ENCODE data around the gene CCDC152. TPM values are rescaled to one million over a fixed set of nuclear protein-coding genes. Genes with fewer than 3 reads are reported as not detected.

Gene CCDC152
- total and polyA plus RNA-seq, 12 donors = 0.66 to 4.0 (median 1.5) TPM

DNA sequence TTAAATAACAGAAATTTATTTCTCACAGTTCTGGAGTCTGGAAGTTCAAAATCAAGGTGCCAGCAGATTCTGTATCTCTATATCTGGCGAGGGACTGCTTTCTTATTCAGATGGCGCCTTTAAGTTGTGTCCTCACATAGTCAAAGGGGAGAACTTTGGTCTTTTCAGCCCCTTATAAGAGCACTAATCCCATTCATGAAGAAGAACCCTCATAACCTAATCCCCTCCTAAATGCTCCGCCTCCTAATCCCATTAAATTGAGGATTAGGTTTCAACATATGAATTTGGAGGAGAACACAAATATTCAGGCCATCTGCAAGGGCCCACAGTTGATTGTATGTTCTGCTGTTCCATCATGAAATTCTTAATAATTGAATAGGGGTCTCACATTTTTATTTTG, 10.8 kb upstream of the CCDC152 start:
- ATAC-seq (no peak), DNase-seq (no peak)
- no peak overlapping the region for H3K4me3 ChIP-seq
- no peak overlapping the region for H3K27ac ChIP-seq
- H3K36me3 ChIP-seq = no peaks in the 10 kb centered on the region
- WGBS, 2 donors = 96 to 98% methylated on average over 3 of the region's 3 CpGs
- no peaks in the 10 kb centered on the region for H3K4me1 ChIP-seq
- intact Hi-C loops (cut with DNase I) = no loop called here
- peaks cover 0 to 6% (median 0%) of the 10 kb centered on the region in 11 donors for H3K9me3 ChIP-seq
- TF ChIP-seq, protein P1, sequence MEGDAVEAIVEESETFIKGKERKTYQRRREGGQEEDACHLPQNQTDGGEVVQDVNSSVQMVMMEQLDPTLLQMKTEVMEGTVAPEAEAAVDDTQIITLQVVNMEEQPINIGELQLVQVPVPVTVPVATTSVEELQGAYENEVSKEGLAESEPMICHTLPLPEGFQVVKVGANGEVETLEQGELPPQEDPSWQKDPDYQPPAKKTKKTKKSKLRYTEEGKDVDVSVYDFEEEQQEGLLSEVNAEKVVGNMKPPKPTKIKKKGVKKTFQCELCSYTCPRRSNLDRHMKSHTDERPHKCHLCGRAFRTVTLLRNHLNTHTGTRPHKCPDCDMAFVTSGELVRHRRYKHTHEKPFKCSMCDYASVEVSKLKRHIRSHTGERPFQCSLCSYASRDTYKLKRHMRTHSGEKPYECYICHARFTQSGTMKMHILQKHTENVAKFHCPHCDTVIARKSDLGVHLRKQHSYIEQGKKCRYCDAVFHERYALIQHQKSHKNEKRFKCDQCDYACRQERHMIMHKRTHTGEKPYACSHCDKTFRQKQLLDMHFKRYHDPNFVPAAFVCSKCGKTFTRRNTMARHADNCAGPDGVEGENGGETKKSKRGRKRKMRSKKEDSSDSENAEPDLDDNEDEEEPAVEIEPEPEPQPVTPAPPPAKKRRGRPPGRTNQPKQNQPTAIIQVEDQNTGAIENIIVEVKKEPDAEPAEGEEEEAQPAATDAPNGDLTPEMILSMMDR (IDR thresholded peaks at IDR 0.05) = no peak
- no peaks in the 10 kb centered on the region for H3K27me3 ChIP-seq

DNA sequence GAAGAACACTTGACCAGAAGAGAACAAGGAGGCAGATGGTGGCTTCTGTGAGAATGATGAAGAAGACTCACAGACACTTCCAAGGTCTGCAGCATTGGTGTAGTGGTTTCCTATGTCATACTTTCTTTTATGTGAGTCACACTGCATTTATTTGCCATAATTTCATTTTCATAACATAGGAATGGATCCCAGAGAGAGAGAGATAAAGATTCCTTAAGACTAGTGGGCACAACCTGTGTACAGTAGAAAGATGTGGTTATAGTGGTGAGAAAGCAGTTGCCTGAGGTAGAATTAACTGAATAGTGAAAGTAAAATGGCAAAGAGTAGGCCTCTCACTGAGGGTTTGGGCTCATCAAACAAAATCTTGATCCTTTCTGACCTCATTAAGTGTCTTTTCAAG, 7.6 kb upstream of the CCDC152 start:
- Histone ChIP-seq H3K9me3 (no peaks in the 10 kb centered on the region), H3K4me1 (no peaks in the 10 kb centered on the region), H3K27me3 (no peaks in the 10 kb centered on the region), H3K27ac (no peak overlapping the region), H3K4me3 (no peak overlapping the region), H3K36me3 (no peaks in the 10 kb centered on the region)
- ATAC-seq (no peak), DNase-seq (no peak)
- intact Hi-C loops (cut with DNase I) = no loop called here
- TF ChIP-seq, protein P1 (IDR thresholded peaks at IDR 0.05) = no peak

DNA sequence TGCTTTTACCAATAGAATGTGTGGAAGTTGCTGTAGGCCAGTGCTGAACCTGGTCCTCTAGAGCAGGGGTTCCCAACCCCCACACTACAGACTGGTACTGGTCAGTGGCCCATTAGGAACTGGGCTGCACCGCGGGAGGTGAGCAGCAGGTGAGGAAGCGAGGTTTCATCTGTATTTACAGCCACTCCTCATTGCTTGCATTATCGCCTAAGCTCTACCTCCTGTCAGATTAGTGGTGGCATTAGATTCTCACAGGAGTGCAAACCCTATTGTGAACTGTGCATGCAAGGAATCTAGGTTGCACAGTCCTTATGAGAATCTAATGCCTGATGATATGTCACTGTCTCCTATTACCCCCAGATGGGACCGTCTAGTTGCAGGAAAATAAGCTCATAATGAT, 6.1 kb upstream of the CCDC152 start:
- no peaks in the 10 kb centered on the region for H3K36me3 ChIP-seq
- DNase-seq (no peak), ATAC-seq (no peak)
- TF ChIP-seq, protein P1 (IDR thresholded peaks at IDR 0.05) = no peak
- intact Hi-C loops (cut with DNase I) = no loop called here
- no peaks in the 10 kb centered on the region for H3K27me3 ChIP-seq
- H3K4me1 ChIP-seq = no peaks in the 10 kb centered on the region
- H3K27ac ChIP-seq = no peak overlapping the region
- 91 to 98% methylated on average over 5 of the region's 5 CpGs for WGBS, 2 donors
- no peaks in the 10 kb centered on the region for H3K9me3 ChIP-seq
- H3K4me3 ChIP-seq = no peak overlapping the region

DNA sequence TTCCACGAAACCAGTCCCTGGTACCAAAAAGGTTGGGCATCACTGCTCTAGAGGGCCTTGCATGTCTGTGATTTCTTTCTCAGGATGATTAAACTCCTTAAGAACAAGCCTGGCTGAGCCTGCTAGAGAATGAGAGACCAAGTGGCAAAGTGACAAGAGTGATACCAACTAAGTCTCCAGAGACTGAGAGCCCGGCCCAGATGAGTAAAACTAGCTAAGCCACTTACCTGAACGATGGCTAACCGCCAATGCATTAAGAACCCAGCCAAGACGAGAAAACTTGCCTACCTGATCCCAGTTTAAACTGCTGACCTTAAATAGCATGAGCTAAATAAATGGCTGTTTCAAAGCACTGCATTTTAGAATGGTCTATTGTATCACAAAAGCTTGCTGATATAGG, 5.6 kb upstream of the CCDC152 start:
- Histone ChIP-seq H3K36me3 (no peaks in the 10 kb centered on the region), H3K9me3 (no peaks in the 10 kb centered on the region), H3K27me3 (no peaks in the 10 kb centered on the region), H3K4me1 (no peaks in the 10 kb centered on the region), H3K27ac (no peak overlapping the region), H3K4me3 (no peak overlapping the region)
- TF ChIP-seq, protein P1 (IDR thresholded peaks at IDR 0.05) = no peak
- 74 to 91% methylated on average over 5 of the region's 5 CpGs for WGBS, 2 donors
- DNase-seq (no peak), ATAC-seq (no peak)
- intact Hi-C loops (cut with DNase I) = no loop called here

DNA sequence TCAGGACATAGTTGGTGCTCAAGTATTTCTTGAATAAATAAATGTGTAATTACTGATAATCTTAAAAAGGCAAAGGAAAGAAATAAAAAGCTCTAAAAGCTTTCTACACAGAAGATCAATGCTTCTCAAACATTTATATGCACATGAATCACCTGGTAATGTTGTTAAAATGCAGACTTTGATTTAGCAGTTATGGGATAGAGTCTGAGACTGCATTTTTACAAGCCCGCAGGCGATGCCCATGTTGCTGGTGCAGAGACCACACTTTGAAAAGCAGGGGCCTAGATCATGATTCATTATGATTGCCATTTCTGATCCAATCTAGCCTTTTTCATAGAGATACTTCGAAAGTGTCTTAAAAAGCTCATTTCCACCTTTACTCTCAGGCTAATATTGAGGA, 3.5 kb upstream of the CCDC152 start:
- intact Hi-C loops (cut with DNase I) = no loop called here
- Histone ChIP-seq H3K4me1 (peaks cover 0 to 10% (median 0%) of the 10 kb centered on the region in 9 donors), H3K9me3 (no peaks in the 10 kb centered on the region), H3K36me3 (no peaks in the 10 kb centered on the region), H3K27me3 (peaks cover 0 to 11% (median 0%) of the 10 kb centered on the region in 7 donors), H3K27ac (no peak overlapping the region), H3K4me3 (no peak overlapping the region)
- WGBS, 2 donors = 91 to 92% methylated on average over 3 of the region's 3 CpGs
- no peak for DNase-seq
- TF ChIP-seq, protein P1 (IDR thresholded peaks at IDR 0.05) = no peak
- no peak for ATAC-seq
